NCI-H1436 treated with DMSO at 0.1 percent for 48 hours (cell line): ENCODE results near the gene ST7.

Experiments used
- DNase-seq: peaks from one replicate; lab custom pipeline; 2025; lab: John Stamatoyannopoulos, UW

ST7 gene

DNA sequence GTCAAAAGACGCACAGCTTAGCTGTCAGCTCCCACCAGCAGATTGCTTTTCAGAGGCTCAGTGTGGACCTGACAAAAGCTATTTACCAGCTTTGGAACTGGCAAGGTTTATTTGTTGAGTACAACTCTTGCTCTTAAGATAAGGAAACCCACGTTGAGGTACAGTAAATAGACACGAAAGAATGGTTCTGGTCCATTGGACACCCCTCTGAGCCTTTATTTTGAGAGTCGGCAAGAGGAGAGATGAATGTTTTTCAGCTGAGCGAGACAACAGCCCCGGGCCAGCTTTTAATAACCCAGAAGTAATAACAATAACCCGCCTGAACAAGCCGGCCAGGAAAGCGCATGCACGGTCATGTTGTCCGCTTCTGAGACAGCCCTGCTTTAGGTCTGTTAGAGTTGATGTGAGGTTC is 320.5 kb downstream of the ST7 start:
- no peak for DNase-seq

DNA sequence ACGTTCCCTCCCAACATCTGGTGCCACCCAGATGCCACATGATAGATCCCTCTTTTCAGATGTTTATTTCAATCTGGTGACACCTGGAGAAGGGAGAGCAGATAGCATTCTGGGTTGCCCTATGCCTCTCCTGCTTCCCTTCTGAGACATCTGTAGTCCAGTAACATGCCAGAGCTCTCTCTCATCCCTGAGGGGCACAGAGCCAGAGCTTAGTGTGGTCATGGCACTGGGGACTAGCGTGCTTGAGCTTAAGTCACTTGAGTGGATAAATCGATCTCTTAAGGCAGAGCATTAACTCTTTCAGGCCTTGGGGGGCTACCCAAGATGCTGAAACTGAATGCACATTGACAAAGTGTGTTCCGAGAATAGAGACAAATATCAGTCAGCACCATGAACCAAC is 321.6 kb downstream of the ST7 start:
- DNase-seq, result no peak

DNA sequence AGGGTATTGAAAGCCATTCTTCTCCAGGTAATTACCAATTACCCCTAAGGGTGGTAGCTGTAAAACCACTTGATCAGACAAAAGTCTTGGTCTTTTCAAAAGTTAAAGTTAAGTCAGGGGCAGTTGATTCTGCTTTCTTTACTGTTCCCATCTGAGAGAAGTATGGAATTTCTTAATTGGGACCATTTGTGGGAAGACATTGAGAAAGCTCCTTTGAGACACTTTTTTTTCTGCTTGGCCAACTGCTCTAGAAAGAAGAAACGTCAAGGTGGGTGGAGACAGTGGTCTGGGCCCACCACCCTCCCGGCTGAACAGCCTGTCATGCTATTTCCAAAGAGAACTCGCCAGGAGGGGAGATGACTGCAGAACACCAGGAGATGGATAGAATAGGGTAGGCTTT is 324.3 kb downstream of the ST7 start:
- DNase-seq, result no peak

GRCh38 chr7:117278040-117278439 is 324.7 kb downstream of the ST7 start:
- DNase-seq, result no peak

GRCh38 chr7:117279203-117279602 is 325.9 kb downstream of the ST7 start:
- no peak for DNase-seq
